NCI-H748 treated with DMSO at 0.1 percent for 48 hours (cell line): Measurements from ENCODE around the gene CD47.

Experiments
- DNase-seq: peaks from one replicate; lab custom pipeline; 2025; lab: John Stamatoyannopoulos, UW

Gene CD47

DNA sequence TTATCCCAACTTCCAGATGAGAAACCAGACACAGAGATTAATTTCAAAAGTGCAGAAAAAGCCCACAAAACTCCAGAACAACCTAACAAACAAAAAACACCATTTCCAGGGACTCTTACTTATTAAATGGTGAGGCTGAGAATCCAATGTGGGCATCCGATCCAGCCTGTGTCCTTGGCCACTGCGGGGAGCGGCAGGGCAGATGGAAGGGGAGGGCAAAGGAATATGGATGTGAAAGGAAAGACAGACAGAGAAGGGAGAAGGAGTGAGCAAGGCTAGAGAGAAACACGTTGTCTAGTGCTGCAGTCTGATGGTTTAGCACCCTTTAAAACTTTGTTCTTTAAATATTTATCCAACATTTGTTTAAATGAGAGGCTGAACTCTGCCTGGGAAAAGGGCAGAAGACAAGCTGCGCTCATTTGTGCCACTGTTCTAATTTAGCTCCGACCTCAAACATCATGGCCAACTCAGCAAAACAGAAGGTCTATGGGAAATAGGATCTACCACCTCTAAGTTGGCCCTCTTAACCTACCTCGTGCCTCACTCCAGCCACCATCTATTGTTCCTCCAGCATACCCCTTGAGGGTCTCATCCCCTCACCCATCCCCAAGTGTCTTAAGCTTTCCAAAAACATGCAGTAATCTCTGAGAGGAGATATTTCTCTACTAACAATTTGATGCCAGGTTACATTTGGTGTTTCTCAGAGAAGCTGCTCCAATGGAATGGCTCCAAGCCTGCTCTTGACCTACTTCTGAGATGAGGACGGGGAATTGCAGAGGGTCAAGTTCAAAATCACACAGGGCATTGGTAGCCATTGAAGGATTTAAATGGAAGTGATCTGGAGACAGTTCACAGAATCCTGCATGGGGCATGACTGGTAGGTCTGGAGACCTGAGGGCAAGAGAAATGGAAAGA is 77.4 kb downstream of the CD47 start:
- DNase-seq, result no peak

DNA sequence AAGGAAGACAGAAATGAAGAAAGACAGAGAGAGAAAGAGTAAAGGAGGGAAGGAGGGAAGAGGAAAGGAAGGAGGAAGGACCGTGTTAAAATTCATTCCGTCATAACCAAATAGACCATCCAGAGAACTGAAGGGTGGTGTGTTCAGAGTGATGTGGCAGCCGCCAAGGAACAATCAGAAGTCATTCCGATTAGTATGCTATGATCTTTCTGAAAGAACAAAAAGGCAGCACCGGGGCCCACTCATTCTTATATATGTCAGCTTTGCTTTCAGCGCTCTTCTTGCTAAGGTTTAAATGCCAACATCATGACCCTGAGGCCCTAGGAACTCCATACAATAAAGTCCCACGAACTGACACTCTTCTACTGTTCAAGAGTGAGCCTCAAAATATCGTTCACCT is 78.5 kb downstream of the CD47 start:
- DNase-seq, result no peak

DNA sequence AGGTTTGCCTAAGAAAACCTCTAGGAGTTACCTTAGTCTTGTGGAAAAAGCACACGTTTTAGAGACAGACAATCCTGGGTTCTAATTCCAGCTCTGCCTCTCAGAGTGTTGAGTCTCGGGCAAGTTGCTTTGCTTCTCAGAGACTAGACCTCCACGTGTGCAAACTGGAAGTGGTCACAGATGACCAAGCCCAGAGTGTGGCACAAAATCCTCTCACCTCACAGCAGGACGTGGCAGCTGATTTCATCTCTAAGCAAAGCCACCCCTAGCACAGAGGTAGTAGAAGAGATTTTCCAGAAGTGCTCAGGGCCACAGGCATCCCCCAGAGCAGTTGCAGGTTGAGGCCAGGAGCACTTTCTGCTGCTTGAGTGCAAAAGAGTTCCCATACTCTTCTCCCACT is 79.2 kb downstream of the CD47 start:
- DNase-seq, result no peak

DNA sequence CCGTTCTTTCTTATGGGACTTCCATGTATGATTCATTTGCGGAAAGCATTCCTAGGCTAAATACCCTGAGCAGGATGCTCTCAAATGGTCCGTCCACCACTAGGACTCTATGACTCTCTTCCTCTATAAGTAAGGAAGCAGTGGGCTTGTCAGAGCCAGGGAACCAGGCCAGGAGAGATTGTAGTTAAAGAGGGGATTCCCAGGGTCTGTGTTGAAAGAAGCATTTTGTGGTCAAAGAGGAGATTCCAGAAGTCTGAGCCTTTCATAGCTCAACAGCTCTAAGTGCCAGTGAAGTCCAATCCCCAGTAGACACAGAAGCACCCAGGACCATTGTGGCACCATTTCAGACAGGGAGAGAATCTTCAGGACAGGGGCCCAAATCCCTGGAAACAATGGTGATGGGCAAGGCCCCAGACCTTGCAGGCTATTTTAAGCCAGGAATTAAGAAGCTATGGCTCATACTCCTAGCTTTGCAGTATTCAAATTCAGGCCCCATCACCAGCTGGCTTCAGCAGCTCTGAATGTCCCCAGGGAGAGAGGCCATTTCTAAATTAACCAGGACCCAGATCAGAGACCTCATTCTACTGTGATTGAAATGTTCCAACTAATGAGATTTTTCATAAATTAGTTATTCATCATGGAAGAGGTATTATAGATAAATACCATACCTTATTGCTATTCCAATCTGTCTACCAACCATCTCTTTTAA is 81.7 kb downstream of the CD47 start:
- no peak for DNase-seq

DNA sequence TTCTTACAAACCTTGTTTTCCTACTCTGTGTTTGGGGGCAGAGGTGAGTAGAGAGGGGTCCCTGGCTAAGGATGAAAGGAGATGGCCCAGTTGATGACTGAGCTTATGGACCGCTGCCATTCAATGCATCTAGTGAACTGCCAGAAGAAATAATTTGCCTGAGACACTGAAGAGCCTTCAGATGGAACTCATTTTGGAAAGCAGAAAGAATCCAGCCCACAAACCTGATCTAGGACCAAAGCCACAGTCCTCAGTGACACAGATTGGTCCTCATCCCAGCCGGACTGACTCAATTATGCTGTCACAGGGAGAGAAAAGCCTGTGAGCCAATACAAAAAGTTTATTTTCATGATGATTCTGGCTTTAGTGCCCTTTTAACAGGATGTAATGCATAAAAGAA is 82.7 kb downstream of the CD47 start:
- no peak for DNase-seq

DNA sequence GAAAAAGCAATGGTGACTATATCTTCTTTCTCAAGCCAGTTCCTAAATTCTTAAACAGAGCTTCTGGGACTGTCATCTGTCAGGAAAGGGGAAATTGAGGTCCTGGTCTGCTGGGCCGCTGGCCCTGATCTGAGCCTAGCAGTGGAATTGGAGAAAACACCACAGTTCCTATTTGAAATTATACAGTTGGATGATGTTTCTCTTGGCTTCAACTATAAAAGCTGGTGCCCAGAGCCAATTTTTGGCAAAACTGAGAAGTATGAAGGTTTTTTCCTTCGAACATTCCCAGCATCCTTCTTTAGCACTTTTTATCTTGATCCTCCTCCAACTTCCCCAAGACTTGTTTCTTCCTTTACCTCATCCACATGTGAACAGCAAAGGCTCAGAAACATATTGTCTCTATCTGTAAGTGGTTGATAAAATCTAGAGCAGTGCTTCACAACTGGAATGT is 83.9 kb downstream of the CD47 start:
- no peak for DNase-seq

DNA sequence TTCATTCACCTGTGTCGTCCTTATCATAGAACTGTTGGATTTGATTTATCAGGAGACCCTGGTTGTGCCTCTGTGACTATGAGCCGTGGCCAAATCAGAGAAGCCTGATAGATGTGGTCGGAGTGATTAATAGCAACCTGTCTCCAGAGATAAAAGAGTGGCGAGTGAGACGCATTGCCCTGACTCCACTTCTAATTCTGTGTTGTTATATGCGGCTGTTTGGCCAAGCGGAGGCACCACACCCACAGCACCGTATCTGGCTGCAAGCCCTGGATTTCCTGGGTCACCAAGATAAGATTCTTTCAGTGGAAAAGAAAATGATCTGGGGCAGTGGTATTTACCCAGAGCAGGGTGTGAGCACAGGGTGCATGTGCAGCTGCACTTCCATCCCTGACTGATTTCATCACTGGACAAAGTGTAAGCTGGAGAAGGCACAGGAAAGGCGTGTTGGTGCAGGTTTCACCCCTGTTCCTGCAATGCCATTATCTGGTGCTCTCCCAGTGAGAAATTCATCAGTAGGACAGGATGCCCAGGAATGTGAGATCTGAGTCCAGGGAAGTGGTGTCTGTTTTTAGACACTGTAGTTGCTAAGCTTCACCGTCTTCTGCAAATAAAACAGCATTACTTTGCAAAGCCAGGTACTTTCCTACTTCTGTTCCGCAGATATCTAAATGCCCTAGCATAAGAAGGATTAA is 84.6 kb downstream of the CD47 start:
- no peak for DNase-seq

DNA sequence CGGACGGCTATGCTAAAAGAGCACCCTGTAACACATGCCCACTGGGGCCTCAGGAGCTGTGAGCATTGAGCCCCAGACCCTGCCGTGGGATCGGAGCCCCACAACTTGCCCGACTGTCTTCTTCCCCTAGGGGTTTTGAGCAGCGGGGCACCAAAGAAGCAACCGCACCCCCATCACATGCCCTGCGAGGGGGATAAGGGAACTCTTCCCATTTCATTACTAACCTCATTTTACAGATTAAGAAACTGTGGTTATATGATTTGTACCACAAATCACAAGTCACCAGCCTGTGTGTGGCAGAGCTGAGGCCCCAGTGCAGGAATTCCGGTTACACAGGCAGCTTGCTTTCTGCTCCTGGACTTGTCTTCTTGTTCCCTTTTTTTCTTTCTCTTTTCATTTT is 86.2 kb downstream of the CD47 start:
- no peak for DNase-seq

DNA sequence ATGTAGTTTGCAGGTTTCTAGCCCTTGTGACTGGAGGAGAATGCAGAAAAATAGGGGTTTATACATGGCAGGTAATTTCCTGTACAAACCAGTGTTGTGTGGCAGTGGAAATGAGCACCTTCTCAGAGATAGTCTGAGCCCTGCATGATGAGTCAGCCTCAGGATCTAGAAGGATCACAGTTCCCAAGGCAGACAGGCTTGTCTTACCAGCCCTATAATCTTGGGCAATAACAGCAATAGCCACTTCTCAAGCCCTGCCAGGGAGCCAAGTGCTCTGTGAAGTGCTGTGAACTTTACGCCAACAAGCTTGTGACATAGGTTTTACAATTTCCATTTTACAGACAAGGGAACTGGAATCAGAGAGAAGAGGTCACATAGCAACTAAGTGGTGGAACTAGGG is 89.4 kb downstream of the CD47 start:
- no peak for DNase-seq

DNA sequence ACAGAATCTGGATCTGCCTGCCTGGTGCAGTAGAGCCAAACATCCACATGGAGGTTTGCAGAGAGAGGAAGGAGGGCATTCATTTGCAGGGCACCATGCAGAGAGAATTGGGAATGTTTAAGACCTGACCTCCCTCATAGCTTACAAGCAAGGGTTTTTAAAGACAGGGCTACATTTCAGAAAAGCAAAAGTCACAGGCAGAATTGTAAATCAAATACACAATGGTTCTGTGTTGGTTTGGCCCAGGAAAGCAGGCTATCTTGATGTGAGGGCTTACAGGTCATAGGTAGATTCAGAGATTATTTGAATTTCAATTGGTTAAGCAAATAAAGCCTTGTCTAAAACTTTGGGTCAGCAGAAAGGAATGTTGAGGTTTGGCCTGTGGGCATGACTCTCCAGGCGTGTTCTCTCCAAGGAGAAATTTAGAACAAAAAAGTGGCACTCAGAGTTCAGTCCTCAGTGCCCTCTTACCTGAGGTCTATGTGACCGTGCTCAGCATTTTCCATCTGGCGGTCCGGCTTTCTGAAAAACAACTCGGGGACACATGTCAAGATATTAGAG is 91.5 kb downstream of the CD47 start:
- DNase-seq, result no peak

DNA sequence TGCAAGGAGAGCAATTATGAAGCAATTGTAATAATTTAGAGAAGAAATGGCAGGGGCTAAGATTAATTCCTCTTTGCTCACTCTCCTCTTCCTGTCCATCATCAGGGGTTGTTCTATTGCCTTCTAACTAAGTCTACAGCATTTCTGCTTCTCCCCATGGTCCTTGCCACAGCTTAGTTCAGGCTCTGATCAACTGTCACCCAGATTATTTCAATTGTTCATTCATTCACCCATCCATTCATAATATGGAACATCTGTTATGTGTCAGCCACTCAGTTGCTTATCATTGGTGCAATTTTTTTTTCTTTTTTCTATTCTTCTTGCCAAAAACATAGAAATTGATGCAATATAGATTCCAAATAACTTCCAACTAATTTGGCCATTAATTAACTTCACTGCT is 93.2 kb downstream of the CD47 start:
- no peak for DNase-seq

DNA sequence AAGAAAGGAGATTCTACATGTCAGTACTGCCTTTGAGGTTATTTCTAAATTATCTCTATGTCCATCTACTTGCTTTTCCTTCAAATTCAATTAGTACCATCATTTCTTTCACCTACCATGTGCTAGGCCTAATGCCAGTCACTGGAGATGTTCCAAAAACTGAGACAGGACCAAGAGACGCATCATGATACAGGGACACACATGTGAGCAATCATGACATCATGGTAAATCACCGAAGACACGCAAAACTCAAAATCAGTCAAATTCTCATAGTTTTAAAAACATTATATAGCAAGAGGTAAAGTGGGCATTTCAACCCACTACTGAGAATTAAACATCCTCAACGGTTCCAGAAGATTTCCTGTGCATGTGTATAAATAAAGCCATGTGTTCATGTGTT is 95.0 kb downstream of the CD47 start:
- DNase-seq, result no peak

DNA sequence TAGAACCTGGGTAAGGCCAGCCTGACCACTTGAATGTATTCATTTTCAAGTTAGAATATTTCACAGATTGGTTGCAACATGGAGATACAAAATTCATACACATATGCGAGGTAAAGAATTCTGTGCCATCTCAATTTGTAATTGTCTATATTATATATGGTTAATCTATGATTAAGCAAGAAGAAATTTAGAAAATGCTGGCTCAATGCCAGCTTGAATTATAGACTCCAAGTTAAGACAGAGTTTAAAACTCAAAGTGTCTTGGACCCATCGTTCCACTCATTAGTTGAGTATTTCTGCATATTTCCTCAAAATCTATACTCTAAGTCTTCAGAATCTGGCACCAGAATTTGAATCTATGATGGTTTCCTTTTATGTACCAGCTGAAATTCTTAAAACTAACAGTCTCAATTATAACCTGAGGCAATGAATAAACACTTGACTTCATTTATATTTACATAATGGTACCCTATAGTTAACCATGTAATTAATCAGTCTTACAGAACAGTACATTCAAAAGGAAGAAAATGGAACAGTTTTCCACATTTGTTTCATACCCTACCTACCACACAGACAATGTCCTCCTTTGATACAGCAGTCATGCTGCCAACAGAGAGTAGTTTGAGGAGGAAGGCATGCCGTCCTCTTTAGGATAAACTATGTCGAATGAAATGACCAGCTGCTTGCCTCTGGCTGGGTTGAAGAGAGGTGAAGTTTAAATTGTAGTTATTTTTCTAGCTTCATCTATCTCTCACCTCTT is 95.7 kb downstream of the CD47 start:
- no peak for DNase-seq

DNA sequence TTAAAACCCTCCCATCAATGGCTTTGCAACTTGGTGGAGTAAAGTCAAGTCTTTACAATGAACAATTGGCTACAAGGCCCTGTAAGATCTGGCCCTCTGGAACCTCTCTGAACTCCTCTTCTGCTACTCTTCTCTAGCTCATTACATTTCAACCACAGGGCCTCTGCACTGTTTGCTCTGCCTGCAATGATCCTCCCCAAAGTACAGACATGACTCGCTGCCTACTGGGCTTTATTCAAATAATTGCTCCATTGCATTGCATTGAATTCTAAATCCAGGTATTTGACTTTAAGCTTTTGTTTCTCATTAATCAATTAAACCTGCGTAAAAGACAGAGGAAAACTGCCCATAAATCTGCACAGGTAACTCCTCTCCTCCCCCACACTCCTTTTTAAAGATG is 96.7 kb downstream of the CD47 start:
- DNase-seq, result no peak

DNA sequence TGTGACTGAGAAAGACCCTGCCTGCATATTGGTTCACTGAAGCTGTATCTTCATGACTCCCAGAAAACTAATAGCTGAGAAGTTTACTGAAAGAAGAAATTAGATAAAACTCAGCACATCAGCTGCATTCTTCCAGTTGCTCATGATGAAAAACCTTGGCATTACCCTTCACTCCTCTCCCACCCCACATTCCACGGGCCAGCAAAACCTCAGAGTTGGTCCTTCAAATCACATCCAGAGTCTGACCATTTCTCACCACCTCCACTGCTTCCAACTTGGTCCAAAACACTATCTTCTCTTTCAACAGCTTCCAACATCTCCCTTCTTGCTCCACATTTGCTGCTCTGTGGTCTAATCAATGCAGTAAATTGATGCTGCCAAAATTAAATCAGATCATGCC is 97.1 kb downstream of the CD47 start:
- DNase-seq, result no peak
